HG03469 (cell line): ENCODE measurements around the gene PNKP.

Source experiments
- ATAC-seq: cut with Tn5 transposase; IDR thresholded peaks from one replicate; pipeline ENCODE4 v1.9.1; 2021; ENCODE audit warnings: mild to moderate bottlenecking, moderate library complexity, moderate number of reproducible peaks; ENCODE audit not compliant: unreplicated experiment

PNKP gene

DNA sequence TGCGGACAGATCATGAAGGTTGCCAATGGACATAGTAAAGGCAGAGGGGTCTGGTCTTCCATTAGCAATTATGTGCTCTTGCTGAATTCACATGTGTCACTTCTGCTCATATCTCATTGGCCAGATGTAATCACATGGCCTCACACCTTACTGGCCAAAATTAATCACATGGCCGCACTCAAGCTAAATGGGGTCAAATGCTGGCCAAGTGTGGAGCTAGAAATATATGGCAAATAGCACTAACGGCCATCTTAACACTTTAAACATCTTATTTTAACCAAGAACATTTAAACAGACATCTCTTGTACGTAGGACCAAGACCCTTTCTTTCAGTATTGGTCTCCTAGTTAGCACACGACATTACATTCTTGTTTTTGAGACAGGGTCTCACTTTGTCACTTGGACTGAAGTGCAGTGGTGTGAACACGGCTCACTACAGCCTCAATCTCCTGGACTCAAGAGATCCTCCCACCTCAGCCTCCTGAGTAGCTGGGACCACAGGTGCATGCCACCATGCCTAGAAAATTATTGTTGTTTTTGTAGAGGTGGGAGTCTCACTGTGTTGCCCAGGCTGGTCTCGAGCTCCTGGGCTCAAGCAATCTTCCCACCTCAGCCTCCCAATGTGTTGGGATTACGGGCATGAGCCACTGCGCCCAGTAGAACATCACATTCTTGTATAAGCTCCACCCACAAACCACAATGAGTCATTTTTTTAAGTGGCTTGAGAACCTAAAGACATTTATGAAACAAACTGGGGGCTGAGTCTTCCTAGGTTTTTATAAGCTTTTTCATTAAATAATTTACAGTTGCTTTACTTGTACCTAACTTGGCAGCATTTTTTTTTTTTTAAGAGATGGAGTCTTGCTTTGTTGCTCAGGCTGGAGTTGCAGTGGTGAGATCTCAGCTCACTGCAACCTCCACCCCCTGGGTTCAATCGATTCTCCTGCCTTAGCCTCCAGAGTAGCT, 19.4 kb downstream of the PNKP start:
- no peak for ATAC-seq

DNA sequence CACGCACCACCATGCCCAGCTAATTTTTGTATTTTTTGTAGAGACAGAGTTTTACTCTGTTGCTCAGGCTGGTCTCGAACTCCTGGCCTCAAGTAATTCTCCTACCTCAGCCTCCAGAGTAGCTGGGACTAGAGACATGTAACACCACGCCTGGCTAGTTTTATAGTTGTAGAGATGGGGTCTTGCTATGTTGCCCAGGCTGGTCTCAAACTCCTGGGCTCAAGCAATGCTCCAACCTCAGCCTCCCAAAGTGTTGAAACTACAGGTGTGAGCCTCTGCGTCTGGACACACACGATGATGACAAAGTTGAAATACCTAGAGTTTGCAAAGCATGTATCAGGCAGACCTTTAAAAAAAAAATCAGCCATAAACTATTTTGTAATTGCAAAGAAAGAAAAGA, 21.0 kb downstream of the PNKP start:
- ATAC-seq, result no peak

DNA sequence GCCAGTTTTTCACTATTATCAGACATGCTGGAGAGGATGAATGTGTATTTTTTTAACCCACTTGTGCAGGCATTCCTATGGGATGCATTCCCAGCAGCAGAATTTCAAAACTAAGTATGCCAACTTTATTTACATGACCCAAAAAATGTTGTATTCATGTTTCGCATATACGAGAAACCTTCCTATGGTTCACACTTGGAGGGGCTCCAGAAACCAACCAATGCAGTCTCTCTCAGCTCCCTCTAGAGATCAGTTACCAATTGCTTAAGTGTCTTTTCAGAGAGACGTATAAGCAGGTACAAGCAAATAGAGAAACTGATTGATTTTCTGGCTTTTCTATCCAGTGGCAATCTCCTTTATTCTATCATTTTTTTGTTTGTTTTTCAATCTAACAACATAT, 22.0 kb downstream of the PNKP start:
- no peak for ATAC-seq

DNA sequence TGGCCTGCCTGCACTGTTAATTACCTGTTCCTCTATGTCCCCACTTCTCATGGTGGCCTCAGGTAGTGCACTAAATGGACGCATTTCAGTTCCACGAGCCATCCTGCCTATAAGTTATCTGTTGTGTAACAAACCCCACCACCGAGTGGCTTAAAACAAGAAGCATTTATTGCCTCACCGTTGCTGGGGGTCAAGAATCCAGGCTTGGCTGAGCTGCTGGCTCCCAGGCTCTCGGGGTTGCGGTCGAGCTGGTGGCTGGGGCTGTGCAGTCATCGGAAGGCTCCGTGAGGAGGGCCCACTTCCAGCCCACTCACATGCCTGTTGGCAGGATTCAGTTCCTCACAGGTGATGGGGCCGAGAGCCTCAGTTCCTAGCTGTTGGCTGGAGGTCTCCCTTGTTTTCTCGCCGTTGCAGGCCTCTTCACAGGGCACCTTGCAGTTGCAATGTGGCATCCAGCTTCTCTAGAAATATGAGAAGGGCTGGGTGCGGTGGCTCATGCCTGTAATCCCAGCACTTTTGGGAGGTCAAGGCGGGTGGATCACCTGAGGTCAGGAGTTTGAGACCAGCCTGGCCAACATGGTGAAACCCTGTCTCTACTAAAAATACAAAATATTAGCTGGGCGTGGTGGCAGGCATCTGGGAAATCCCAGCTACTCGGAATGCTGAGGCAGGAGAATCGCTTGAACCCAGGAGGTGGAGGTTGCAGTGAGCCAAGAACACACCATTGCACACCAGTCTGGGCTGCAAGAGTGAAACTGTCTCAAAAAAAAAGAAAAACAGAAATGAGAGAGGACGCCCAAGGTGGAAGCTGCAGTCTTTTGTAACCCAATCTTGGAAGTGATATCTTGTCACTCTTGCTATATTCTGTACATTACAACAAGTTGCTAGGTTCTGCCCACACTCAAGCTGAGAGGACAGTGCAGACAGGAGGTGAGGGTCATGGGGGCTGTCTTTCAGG, 23.0 kb downstream of the PNKP start:
- ATAC-seq, result no peak

DNA sequence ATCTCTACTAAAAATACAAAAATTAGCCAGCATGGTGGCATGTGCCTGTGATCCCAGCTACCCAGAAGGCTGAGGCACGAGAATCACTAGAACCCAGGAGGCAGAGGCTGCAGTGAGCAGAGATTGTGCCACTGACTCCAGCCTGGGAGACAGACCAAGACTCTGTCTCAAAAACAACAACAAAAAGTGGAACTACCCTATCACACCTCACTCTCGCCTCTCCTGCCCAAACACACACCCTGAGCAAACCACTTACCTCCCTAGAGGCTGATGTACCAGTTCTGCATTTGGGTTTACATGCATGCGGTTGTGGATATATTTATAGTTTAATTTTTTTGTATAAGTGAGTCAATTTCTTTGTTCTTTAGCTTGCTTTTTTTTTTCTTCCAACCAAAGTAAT, 24.1 kb downstream of the PNKP start:
- ATAC-seq, result no peak

DNA sequence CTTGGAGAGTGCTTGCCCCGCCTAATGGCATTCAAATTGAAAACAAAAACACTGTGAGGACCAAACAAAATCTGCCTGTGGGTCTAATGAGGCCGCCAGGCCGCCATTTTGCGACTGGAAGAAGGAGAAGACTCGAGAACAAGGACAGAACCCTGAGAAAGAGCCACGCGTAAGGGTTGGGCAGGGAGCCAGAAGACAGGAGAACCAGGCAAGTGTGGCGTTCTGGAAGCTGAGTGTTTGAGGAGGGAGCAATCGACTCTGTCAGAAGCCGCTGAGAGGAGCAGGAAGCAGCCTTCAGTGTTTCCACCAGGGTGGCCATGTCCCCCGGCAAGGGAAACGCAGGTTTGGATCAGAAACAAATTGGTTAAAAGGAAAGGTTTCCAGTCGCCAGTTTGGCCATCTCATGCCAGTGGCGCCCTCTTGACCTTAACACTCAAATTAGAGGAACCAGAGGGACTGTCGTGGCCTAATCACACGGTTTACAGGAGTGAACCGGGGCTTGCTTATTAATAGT, 26.6 kb downstream of the PNKP start:
- no peak for ATAC-seq

DNA sequence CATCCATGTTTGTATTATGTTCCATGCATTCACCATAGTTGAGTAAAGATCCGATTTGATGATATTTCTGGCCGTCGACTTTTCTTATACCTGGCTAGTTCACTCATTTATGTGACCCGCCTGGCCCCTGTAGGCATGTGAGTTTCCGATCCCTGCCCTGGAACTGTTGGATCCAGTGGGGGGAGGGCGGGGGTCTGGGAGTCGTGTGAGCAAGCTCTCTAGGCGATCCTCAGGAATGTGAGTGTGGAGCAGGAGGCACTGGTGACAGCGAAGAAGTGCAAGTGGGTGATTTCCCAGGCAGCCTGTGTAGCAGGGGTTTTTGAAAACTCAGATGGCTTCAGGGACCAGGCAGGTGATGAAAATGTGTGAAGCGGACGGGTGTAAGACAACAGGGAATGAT, 27.1 kb downstream of the PNKP start:
- ATAC-seq, result no peak

DNA sequence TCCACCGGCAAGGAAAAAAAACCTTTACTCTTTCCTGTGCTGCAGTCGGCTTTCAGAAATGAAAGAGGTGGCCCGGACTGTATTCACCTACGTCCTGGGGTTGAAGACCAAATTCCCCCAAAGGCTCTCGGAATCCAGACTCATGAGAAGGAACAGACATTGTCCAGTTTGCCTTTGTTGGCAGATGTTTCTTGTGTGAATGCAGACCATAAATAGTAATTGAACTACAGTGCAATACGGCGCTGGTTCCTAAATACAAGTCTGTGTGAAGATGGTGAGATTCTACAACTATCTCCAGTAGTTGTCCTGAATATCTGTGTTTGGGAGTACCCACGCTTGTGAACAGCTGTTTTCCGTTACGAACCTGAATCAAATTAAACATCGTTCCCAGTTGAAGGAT, 27.7 kb downstream of the PNKP start:
- no peak for ATAC-seq

DNA sequence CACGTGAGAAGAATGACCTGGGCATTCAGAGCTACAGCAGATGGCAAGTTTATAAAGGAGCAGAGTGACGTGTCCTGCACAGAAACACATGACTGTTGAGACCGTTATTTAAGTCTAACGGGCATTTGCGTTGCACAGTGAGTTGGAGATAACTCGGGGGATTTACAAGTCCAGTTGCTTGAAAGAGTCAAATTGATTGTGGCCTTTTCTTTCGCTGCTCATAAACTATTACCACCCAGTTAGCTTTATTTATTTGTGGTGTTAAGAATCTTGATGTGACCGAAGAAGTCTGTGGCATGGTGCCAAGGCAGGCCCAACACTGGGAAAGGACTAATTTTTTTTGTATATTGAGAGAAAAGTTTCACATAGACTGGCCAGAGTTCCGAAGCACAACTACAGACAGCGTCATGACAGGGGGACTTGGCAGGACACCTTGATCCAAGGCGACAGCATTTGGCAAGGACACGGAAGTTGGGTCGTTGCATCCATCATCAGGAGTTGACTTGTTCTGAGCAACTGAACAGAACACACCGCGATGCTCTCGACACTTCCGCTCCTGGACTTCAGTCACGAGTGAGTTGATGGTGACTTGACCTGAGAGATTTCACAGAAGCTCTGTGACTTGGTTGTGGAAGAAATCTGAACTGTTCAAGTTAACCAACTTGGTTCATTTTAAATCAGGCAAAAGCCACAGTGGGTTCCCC, 28.3 kb downstream of the PNKP start:
- no peak for ATAC-seq

DNA sequence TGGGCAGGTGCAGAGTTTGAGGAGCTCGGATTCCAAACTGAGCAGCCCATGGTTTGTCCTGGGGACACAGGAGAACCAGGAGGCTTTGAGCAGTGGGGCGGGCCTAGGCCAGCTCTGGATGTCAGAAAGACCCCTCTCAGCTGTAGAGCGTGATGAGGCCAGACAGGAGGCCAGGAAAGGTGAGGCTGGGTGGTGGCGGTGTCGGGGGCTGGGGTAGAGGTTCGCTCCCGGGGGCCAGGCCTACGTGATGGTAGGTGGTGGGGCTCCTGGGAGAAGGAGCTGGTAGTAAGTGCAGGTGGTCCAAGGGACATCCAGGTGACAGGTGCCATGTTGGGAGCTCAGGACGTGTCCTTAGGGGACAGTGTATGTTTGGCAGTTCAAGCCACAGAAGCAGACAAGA, 30.0 kb downstream of the PNKP start:
- ATAC-seq, result no peak

DNA sequence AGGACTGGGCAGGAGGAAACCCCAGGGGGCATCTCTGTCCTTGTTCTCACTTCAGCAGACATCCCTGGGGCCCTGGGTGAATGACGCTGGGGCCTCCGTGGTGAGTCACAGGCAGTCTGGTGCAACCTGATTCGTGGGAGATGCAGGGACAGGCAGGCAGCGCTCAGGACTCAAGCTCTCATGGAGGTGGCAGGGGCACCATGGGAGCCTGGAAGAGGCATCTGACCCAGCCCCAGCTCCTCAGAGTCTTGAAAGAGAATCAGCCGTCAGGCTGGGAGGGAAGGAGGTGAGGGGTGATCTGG, 30.4 kb downstream of the PNKP start:
- ATAC-seq, result no peak

DNA sequence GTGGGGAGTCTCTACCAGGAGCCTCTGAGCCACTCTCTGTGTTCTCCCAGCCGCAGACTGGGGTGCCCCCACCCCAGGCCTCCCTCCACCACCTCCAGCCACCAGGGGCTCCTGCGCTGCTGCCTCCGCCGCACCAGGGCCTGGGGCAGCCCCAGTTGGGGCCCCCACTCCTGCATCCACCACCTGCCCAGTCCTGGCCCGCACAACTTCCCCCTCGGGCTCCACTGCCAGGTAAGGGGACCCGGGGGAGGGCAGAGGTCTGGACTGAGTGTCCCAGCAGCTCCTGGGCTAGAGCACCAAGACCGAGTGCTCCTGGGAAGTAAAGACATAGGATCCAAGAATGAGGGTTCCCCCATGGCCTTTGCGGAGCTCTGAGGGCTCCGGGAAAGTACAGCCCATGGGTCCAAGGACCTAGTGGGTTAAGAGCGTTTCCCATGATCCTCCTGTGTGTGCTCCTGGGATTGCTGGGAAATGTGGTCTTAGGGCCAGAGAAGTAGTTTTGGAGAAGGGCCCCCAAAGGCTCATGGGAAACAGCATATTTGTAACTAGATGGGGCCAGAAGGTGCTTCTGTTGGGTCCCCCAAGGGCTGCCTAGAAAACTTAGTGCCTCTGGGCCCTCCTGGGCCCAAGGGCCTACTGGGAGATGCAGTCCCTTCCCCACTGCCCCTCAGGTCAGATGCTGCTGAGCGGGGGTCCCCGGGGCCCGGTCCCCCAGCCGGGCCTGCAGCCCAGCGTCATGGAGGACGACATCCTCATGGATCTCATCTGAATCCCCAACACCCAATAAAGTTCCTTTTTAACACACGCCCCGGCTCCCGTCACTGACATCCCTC, 31.0 kb downstream of the PNKP start:
- no peak for ATAC-seq

DNA sequence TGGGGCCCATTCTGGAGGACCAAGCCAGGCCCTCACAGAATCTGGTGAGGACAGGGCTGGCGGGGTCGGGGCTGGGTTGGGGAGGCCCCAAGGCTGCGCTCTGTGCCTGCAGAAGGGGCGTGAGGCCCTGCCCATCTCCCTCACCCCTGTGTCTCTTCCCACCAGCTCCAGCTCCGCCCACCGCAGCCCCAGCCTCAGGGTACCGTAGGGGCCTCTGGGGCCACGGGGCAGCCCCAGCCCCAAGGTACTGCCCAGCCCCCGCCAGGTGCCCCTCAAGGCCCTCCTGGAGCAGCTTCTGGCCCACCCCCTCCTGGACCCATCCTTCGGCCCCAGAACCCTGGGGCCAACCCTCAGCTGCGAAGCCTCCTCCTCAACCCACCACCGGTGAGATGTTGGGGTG, 31.8 kb downstream of the PNKP start:
- ATAC-seq, result no peak

DNA sequence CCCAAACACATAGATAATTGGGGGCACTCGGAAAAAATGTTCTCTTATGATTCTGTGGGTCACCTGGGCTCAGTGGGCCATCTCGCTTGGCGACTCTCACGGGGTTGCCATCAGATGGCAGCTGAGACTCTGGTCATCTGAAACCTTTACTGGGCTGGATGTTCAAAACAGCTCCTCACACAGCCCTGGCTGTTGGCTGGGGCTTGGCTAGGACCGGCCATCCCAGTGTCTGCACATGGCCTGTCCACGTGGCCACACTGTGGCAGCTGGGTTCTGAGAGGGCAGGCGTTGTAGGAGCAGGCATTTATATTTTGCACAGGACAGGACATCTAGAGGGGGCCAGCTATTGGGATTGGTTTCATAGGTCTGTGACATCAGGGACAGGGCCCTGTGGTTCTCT, 33.8 kb downstream of the PNKP start:
- ATAC-seq, result no peak

DNA sequence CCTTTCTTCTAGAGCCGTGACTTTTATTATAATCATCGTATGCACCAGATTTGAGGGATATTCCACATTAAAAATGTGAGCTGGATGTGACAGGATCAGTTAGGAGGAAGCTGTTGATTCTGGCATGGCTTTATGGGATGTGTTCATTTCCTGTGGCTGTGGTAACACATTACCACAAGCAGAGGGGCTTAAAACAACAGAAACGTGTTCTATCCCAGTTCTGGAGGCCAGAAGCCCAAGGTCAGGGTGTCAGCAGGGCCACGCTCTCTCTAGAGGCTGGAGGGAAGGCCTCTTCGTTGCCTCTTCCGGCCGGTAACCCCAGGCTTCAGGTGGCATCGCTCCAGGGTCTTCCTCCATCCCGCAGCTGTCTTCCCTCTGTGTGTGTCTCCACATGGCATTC, 34.8 kb downstream of the PNKP start:
- no peak for ATAC-seq

DNA sequence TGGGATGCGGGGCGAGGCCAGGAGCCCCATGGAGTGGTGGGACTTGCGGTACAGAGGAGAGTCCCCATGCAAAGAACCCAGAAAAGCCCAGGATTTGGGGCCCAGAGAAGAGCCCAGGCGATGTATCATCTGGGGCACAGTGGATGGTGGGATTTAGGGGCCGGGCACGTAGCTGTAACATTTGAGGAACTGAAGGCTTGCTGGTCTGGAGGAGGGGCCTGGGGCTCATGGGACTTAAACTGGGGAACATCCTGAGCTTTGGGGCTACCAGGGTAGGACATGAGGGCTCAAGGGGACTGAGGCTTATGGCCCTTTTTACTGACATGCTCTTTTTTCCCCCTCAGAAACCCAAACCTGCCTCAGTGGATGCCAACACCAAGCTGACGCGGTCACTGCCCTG, 35.8 kb downstream of the PNKP start:
- no peak for ATAC-seq

DNA sequence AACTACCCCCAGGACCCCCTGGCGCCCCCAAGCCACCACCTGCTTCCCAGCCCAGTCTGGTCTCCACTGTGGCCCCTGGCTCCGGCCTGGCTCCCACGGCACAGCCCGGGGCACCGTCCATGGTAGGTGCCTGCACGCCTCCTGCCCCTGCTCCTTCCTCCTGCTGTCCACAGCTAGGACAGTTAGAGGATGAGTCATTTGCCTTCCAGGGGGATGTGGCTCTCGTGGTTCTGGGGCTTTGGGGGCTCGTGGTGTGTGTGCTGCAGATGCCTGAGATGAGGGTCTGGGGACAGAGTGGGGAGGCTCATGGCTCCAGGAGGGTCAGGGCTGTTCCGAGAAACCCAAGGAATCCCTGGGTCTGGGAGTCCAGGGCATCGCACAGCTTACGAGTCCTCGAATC, 36.6 kb downstream of the PNKP start:
- ATAC-seq, result no peak

DNA sequence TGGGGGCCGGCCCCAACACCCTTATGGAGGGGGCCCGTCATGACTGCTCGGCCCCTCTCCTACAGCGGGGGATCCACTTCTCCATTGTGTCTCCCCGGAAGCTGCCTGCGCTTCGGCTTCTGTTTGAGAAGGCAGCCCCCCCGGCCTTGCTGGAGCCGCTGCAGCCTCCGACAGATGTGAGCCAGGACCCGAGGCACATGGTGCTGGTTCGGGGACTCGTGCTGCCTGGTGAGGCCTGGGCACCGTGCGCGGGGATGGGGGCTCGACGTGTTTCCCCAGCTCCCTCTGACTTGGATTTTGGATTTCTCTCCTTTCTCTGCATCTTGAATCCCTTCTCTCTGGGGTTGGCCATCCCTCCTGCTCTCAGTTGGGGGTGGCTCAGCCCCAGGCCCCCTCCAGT, 37.7 kb downstream of the PNKP start:
- no peak for ATAC-seq

DNA sequence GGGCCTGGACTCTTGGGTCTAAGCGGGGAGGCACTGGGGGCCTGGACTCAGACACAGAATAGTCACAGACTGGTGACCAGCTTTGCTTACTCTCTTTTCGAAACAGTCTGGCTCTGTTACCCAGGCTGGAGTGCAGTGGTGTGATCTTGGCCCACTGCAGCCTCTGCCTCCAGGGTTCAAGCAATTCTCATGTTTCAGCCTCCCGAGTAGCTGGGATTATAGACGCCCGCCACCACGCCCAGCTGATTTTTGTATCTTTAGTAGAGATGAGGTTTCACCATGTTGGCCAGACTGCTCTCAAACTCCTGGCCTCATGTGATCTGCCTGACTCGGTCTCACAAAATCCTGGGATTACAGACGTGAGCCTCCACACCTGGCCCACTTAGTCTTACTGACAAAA, 38.2 kb downstream of the PNKP start:
- no peak for ATAC-seq

DNA sequence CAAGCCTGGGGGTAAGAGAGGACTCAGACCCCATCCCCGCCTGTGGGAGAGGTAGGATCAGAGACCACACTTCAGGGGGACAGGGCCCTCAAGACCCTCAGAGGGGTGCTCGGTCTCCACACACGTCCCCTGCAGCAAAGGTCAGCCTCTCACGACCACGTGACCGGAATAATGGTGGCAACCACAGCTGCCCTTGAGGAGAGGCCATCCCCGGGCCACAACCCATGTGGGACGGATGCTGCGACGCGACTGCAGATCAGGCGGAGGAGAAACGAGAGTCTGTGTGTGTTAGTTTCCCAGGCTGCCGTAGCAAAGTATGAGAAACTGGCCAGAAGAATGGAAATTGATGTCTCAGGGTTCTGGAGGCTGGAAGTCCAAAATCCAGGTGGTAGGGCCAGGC, 40.3 kb downstream of the PNKP start:
- no peak for ATAC-seq
